HepG2 (cell line): ENCODE data around the gene CNPPD1. TPM values are rescaled to one million over a fixed set of nuclear protein-coding genes. Genes with fewer than 3 reads are reported as not detected.

Source experiments
- ATF3 ChIP-seq: sonication (generic); formaldehyde crosslinking; IDR thresholded peaks from 2 replicates; pipeline ENCODE4 v1.4.0; 2020; ENCODE audit warnings: missing genetic modification reagents
- ATF6 ChIP-seq: sonication (generic); formaldehyde crosslinking; conservative IDR thresholded peaks from 2 replicates; pipeline ENCODE4 v1.4.0; 2020; ENCODE audit warnings: missing genetic modification reagents
- ATRX ChIP-seq: sonication (generic); formaldehyde crosslinking; IDR thresholded peaks from 2 replicates; pipeline ENCODE4 v1.4.0; 2020; ENCODE audit warnings: missing genetic modification reagents, borderline replicate concordance
- CBX2 ChIP-seq, 2 experiments: fragments of 200-600 bp in 1 of 2; sonication (generic); formaldehyde crosslinking in 1 of 2; IDR thresholded peaks; 2 replicates each; pipeline versions ENCODE4 v1.7.0 to v1.8.1; 2018 to 2022; ENCODE audit warnings: low read depth in 2 of 2, low read length in 1 of 2, mild to moderate bottlenecking in 1 of 2, missing genetic modification reagents in 1 of 2
- DRAP1 ChIP-seq: IDR thresholded peaks from 2 replicates; pipeline ENCODE4 v1.6.1; 2016; ENCODE audit warnings: missing genetic modification reagents, missing compliant biosample characterization
- ERF ChIP-seq: IDR thresholded peaks from 2 replicates; pipeline ENCODE4 v1.6.1; 2018; ENCODE audit warnings: missing biosample characterization, missing genetic modification reagents
- HDAC1 ChIP-seq: sonication (generic); formaldehyde crosslinking; IDR thresholded peaks from 2 replicates; pipeline ENCODE4 v1.5.1; 2020; ENCODE audit warnings: mild to moderate bottlenecking, missing genetic modification reagents
- HOXA5 ChIP-seq: sonication (generic); formaldehyde crosslinking; IDR thresholded peaks from 2 replicates; pipeline ENCODE4 v1.4.0; 2020; ENCODE audit warnings: missing genetic modification reagents
- HOXA7 ChIP-seq: sonication (generic); formaldehyde crosslinking; IDR thresholded peaks from 2 replicates; pipeline ENCODE4 v1.8.1; 2022; ENCODE audit warnings: mild to moderate bottlenecking, missing genetic modification reagents, moderate library complexity
- MXI1 ChIP-seq: IDR thresholded peaks from 3 replicates; pipeline ENCODE4 v1.6.1; 2012; ENCODE audit warnings: low read depth, low read length, inconsistent platforms, borderline replicate concordance
- PAWR ChIP-seq: sonication (generic); formaldehyde crosslinking; IDR thresholded peaks from 2 replicates; pipeline ENCODE4 v1.4.0; 2020; ENCODE audit warnings: missing genetic modification reagents, mild to moderate bottlenecking, borderline replicate concordance
- PHF8 ChIP-seq: sonication (generic); formaldehyde crosslinking; IDR thresholded peaks from 2 replicates; pipeline ENCODE4 v1.5.0; 2020; ENCODE audit warnings: missing genetic modification reagents
- RAD51 ChIP-seq: fragments of 450-650 bp; IDR thresholded peaks from 2 replicates; pipeline ENCODE4 v1.6.1; 2016; ENCODE audit warnings: borderline replicate concordance
- RBFOX2 ChIP-seq: fragments of 200-400 bp; formaldehyde crosslinking; IDR thresholded peaks from 2 replicates; pipeline ENCODE4 v1.6.1; 2017; ENCODE audit warnings: low read depth, mild to moderate bottlenecking, low read length
- RFX3 ChIP-seq: IDR thresholded peaks from 2 replicates; pipeline ENCODE4 v1.6.1; 2016; ENCODE audit warnings: missing biosample characterization, missing genetic modification reagents
- SAFB2 ChIP-seq: sonication (generic); formaldehyde crosslinking; IDR thresholded peaks from 2 replicates; pipeline ENCODE4 v1.5.1; 2020; ENCODE audit warnings: missing genetic modification reagents, low read depth, mild to moderate bottlenecking, borderline replicate concordance
- SMAD1 ChIP-seq: sonication (generic); formaldehyde crosslinking; IDR thresholded peaks from 2 replicates; pipeline ENCODE4 v1.4.0; 2020; ENCODE audit warnings: missing genetic modification reagents, low read depth, mild to moderate bottlenecking, borderline replicate concordance
- STAT5B ChIP-seq: sonication (generic); formaldehyde crosslinking; IDR thresholded peaks from 2 replicates; pipeline ENCODE4 v1.4.0; 2020; ENCODE audit warnings: missing genetic modification reagents
- TRIM24 ChIP-seq: sonication (generic); formaldehyde crosslinking; IDR thresholded peaks from 2 replicates; pipeline ENCODE4 v1.8.0; 2022; ENCODE audit warnings: mild to moderate bottlenecking, missing genetic modification reagents
- ZBTB1 ChIP-seq: sonication (generic); formaldehyde crosslinking; IDR thresholded peaks from 2 replicates; pipeline ENCODE4 v1.4.0; 2020; ENCODE audit warnings: missing genetic modification reagents, borderline replicate concordance
- ZBTB38 ChIP-seq: sonication (generic); formaldehyde crosslinking; IDR thresholded peaks from 2 replicates; pipeline ENCODE4 v1.5.1; 2020; ENCODE audit warnings: mild to moderate bottlenecking, missing genetic modification reagents
- ZIK1 ChIP-seq: sonication (generic); formaldehyde crosslinking; IDR thresholded peaks from 2 replicates; pipeline ENCODE4 v1.5.0; 2020; ENCODE audit warnings: mild to moderate bottlenecking, low read depth, missing genetic modification reagents, borderline replicate concordance
- ZNF160 ChIP-seq: sonication (generic); formaldehyde crosslinking; IDR thresholded peaks from 2 replicates; pipeline ENCODE4 v1.8.0; 2022; ENCODE audit warnings: mild to moderate bottlenecking, inconsistent platforms, missing genetic modification reagents
- ZNF512 ChIP-seq: sonication (generic); formaldehyde crosslinking; IDR thresholded peaks from 2 replicates; pipeline ENCODE4 v1.4.0; 2020; ENCODE audit warnings: mild to moderate bottlenecking, missing genetic modification reagents
- ZNF562 ChIP-seq: sonication (generic); formaldehyde crosslinking; IDR thresholded peaks from 2 replicates; pipeline ENCODE4 v1.8.0; 2022; ENCODE audit warnings: missing genetic modification reagents, borderline replicate concordance
- ZNF7 ChIP-seq: IDR thresholded peaks from 2 replicates; pipeline ENCODE4 v1.6.1; 2016; ENCODE audit warnings: missing biosample characterization, missing genetic modification reagents
- ZNF749 ChIP-seq: sonication (generic); formaldehyde crosslinking; IDR thresholded peaks from 2 replicates; pipeline ENCODE4 v1.8.0; 2022; ENCODE audit warnings: mild to moderate bottlenecking, missing genetic modification reagents, moderate library complexity, borderline replicate concordance
- polyA plus RNA-seq, 8 experiments: library from polyadenylated mRNA; depleted of rRNA in 3 of 8; stranded (reverse) in 7 of 8; unstranded in 1 of 8; fragments of >200 nt; fragmentation: Illumina TruSeq in 4 of 8; extraction: Trizol in 4 of 8; gene quantifications; 2 replicates each; pipeline versions ENCODE4 v1.2.1 to v1.2.3, GENCODE V29; 2011 to 2016; ENCODE audit warnings: low read depth in 4 of 8, missing spikeins in 1 of 8, mixed read lengths in 1 of 8; ENCODE audit not compliant: insufficient read depth in 1 of 8
- total RNA-seq, 5 experiments: library from RNA; depleted of rRNA; stranded (reverse); fragments of >200 nt; fragmentation: Illumina TruSeq; extraction: Trizol; gene quantifications; 2 replicates each; pipeline ENCODE4 v1.2.3, GENCODE V29; 2016; ENCODE audit warnings: low read depth in 1 of 5

Gene CNPPD1
- total and polyA plus RNA-seq, 2 of the 13 experiments (the other 11 are each of a cell fraction or from before 2014, with no cell fraction given): 35.5 to 49.4 TPM

GRCh38 chr2:219206328-219207133 lies 29.8 kb upstream of the CNPPD1 start, which contains the start of gene ZFAND2B (continued):
- TF ChIP-seq ATF6 (CRISPR knock-in tag) (no peak; the same call in 1 of the 2 replicates), PHF8 (peak; percentile 89), ZNF160 (peak; percentile 89), RBFOX2 (peak; percentile 96), DRAP1 (peak; percentile 60; the same call in 1 of the 2 replicates), RAD51 (no peak), ZNF7 (CRISPR knock-in tag) (no peak), TRIM24 (CRISPR knock-in tag) (no peak), SMAD1 (no peak), ZBTB38 (CRISPR knock-in tag) (peak; percentile 82), CBX2 (IDR thresholded peaks at IDR 0.05; ENCODE audit: low read depth, low read length) (no peak), CBX2 (CRISPR knock-in tag; IDR thresholded peaks at IDR 0.05; ENCODE audit: low read depth) (peak; percentile 54; the same call in 1 of the 2 replicates), RFX3 (CRISPR knock-in tag) (no peak), ATRX (CRISPR knock-in tag) (no peak), ZBTB1 (CRISPR knock-in tag) (no peak; the same call in 1 of the 2 replicates), ZNF749 (CRISPR knock-in tag) (no peak), ERF (CRISPR knock-in tag) (peak; percentile 96), STAT5B (CRISPR knock-in tag) (no peak), ATF3 (CRISPR knock-in tag) (peak; percentile 62), ZIK1 (no peak; the same call in 1 of the 2 replicates), HOXA5 (CRISPR knock-in tag) (no peak; the same call in 1 of the 2 replicates), MXI1 (peak; percentile 78; the same call in 1 of the 3 replicates), HOXA7 (CRISPR knock-in tag) (no peak), PAWR (CRISPR knock-in tag) (no peak), SAFB2 (CRISPR knock-in tag) (peak; percentile 72; the same call in 1 of the 2 replicates), HDAC1 (CRISPR knock-in tag) (peak; percentile 68; the same call in 1 of the 2 replicates), ZNF512 (CRISPR knock-in tag) (no peak), ZNF562 (no peak)
